ENCODE measurements around the gene NAT16.
A peak's percentile ranks its signal among the peaks of the same experiment; 100 is the strongest.
"Not testable (repeated sequence)": the region's sequence is repeated elsewhere in the genome, so short reads cannot be mapped to it uniquely, and the experiment has no call there.

Gene NAT16

GRCh38 chr7:101156866-101157589 lies 23.1 kb downstream of the NAT16 start:
- DNase-seq, result no peak

GRCh38 chr7:101156277-101156676 lies 23.8 kb downstream of the NAT16 start:
- no peak for DNase-seq

DNA sequence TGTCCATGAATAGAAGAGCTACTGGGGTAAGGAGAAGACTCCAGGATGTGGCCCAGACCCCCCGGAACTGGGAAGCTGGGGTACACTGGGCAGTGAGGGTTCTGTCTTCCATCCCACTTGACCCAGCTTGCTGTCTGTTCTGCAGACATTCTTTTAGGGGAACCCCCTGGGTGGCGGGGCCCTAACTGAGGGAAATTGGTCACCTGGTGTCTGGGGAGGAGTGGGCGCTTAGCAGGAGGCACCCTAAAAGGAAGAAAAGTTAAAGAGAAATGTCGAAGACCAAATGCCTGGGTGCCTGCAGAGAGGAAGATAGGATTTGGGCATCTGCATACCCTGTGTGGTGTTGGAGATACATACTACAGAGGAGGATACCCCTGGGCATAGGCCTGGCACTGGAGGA lies 24.8 kb downstream of the NAT16 start:
- no peak for DNase-seq

GRCh38 chr7:101154693-101155102 lies 25.4 kb downstream of the NAT16 start:
- DNase-seq, result no peak

DNA sequence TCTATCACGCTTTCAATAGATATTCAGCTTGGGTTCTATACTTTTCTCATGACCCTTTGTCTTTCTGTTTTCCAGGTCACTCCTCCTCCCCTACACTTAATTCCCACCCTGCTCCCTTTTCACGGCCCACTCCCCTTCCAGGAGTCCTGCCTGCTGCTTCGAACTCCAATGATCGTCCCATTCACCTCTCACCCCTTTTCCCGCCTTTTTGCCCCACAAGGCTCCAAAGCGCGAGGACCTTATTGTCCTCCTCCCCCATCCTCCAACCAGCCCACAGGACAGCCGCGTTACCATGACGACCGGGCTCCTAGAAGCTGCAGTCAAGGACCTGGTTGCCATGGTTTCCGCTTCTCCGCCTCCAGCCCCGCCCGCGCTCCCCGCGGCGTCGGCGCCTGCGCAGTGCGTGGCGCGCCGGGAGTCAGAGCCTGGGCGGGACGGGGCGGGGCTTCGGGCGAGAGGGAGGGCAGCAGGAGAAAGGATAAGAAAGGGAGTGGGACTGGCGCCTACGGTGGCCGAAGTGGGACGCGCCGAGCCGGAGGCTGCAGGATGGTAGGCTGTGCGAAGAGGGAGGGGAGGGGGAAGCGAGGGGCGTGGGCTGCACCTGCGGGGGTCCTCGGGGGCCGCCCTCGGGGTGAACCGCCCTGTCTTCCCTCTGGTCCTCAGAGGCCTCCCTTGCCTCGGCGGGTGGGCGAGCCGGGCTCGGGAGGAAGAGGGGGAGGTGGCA lies 26.0 kb downstream of the NAT16 start, which contains the start of gene AP1S1:
AP1S1 (plus strand) TSS at position 508 of the 724 bp plus-strand sequence; CDS start at position 547, 39 bp downstream.
- DNase-seq, result peak; percentile 91

GRCh38 chr7:101151908-101152651 lies 28.0 kb downstream of the NAT16 start:
- DNase-seq, result no peak

GRCh38 chr7:101140746-101141382 lies 39.2 kb downstream of the NAT16 start:
- no peak for DNase-seq

DNA sequence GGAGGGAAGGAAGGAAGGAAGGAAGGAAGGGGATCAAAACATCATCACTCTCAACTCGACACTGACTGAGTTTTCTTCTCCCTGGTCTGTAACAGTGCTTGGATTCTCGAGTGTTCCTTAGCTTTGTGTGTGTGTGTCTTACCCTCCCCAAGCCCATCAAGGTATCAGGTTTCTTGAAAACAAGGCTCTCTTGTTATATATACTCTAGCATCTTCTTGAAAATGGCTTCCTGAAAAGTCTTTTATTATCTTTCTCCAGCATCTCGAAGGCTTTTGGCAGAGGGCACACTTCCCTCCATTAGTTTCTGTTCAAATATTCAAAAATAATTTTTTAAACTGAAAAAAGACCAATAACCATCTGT lies 39.8 kb downstream of the NAT16 start:
- no peak for DNase-seq

- DNase-seq, result peak; percentile 85
Observed at GRCh38 chr7:101138213-101138870, 41.8 kb downstream of the NAT16 start.

- no peak for DNase-seq
Observed at GRCh38 chr7:101137651-101138212, 42.4 kb downstream of the NAT16 start.

GRCh38 chr7:101134399-101134980 lies 45.6 kb downstream of the NAT16 start:
- DNase-seq, result no peak

DNA sequence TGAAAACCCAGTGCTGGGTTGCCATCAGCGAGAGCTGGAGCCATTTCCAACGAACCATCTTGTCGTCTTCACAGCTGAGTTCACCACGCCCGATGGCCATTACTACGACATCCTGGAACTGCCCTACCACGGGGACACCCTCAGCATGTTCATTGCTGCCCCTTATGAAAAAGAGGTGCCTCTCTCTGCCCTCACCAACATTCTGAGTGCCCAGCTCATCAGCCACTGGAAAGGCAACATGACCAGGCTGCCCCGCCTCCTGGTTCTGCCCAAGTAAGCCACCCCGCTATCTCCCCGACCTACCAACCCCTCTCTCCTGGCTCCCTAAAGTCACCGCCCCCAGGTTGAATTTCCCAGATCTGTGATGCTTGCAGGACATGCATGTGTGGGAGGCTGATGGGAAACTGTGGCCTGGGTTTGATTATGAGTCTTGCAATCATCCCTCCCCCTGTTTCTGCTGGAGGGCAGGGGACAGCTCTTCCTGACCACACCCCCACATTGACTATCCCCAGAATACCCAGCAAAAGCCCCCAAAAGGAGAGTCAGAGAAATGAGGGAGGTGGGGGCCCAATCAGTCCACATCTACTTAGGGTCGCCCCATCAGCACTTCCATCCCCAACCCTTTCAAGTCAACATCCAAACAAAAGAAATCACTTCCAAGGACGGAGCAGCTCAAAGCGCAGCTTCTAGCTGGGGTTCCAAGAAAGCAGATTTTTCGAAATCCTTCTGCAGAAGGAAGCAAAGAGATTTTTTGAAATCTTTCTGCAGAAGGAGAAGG lies 46.3 kb downstream of the NAT16 start:
- DNase-seq, result no peak

GRCh38 chr7:101132626-101133600 lies 47.2 kb downstream of the NAT16 start:
- not testable (repeated sequence) for DNase-seq

- DNase-seq, result no peak
Observed at GRCh38 chr7:101129603-101130117, 50.4 kb downstream of the NAT16 start.

GRCh38 chr7:101128040-101128834 lies 51.9 kb downstream of the NAT16 start:
- DNase-seq, result no peak

- DNase-seq, result no peak
Observed at GRCh38 chr7:101127460-101128039, 52.5 kb downstream of the NAT16 start.

DNA sequence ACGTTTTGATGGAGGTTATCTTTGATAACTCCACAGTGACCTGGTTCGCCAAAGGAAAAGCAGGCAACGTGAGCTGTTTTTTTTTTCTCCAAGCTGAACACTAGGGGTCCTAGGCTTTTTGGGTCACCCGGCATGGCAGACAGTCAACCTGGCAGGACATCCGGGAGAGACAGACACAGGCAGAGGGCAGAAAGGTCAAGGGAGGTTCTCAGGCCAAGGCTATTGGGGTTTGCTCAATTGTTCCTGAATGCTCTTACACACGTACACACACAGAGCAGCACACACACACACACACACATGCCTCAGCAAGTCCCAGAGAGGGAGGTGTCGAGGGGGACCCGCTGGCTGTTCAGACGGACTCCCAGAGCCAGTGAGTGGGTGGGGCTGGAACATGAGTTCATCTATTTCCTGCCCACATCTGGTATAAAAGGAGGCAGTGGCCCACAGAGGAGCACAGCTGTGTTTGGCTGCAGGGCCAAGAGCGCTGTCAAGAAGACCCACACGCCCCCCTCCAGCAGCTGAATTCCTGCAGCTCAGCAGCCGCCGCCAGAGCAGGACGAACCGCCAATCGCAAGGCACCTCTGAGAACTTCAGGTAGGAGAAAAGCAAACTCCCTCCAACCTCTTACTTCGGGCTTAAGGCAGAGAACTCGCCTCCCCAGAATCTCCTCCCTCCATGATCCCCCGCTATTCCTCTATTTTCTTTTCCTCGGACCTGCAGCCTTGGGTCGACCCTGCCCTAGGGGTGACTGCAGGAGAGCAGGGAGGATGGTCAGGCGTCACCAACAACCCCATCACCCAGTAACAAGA lies 53.2 kb downstream of the NAT16 start, which contains the start of gene SERPINE1:
SERPINE1 (plus strand) TSS at position 454 of the 809 bp plus-strand sequence. CDS start 1,290 bp downstream, outside the sequence.
- DNase-seq, result peak; percentile 20

Measured in stimulated activated naive CD4-positive, alpha-beta T cell treated with Interleukin-2 at 50 U/mL for 16 hours (primary cell).